Measurements from ENCODE around the gene TTC9B. TPM values are rescaled to one million over a fixed set of nuclear protein-coding genes. Genes with fewer than 3 reads are reported as not detected.
A peak's percentile ranks its signal among the peaks of the same experiment; 100 is the strongest.

The TTC9B gene
- total and polyA plus RNA-seq, 2 of the 8 experiments (the other 6 are each of a cell fraction or from before 2014, with no cell fraction given) = 0.26 TPM; not detected in 1

DNA sequence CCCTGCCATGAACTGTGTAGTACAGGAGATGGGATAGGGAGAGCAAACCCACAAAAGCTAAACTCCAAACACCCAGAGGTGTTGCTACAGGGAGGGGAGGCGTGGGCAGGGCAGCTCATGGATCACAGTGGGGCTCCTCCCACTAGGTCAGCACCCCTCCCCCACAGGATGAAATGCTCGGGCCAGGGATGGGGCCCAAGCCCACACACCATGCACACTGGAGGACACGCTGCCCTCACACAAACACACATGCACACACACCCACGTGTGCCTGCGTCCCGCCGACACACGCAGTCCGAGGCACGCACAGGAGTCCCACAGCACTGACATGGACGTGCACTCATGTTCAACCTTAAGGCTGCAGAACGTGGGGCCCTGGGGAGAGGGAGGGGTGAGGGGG, 14.3 kb upstream of the TTC9B start:
- Histone ChIP-seq H3K4me3 (ENCODE audit: extremely low read depth in 1 of 4, insufficient read depth in 2 of 4, low read depth in 3 of 4, low read length in 4 of 4) (no peak overlapping the region), H3K4me2 (ENCODE audit: insufficient read depth in 1 of 2, low read depth in 2 of 2, low read length in 2 of 2) (peak overlapping the region; percentile 9 to 10; a peak in 1 of 4 replicates), H2BK15ac (ENCODE audit: low read length) (no peak overlapping the region), H4K20me1 (replicated peaks in 1 of 2; ENCODE audit: control insufficient read depth in 1 of 2, insufficient read depth in 2 of 2, low read length in 2 of 2) (peaks cover 0 to 6% of the 10 kb centered on the region in 2 experiments), H3K27ac (ENCODE audit: low read depth, low read length) (peak overlapping the region; percentile 52; the same call in 1 of the 2 replicates), H2AK5ac (ENCODE audit: low read depth, low read length) (0 out of 2 replicates have a peak overlapping the region, but pooled peaks have one; percentile 59), H4K8ac (ENCODE audit: extremely low read depth, insufficient read depth, low read length) (no peak overlapping the region), H3K79me2 (ENCODE audit: control insufficient read depth in 1 of 2, insufficient read depth in 2 of 2, low read length in 2 of 2) (no peaks in the 10 kb centered on the region), H3K79me1 (ENCODE audit: low read depth, low read length) (no peaks in the 10 kb centered on the region), H4K91ac (replicated peaks; ENCODE audit: insufficient read length, low read length) (peak overlapping the region; percentile 54), H3K4ac (replicated peaks; ENCODE audit: insufficient read length, low read depth, low read length) (no peak overlapping the region), H3K27me3 (replicated peaks in 1 of 4; ENCODE audit: control insufficient read depth in 3 of 4, extremely low read depth in 1 of 4, insufficient read depth in 3 of 4, low read length in 3 of 4) (peaks cover 0 to 7% (median under 1%) of the 10 kb centered on the region in 4 experiments; a peak in 3 of 7 replicates), H2BK12ac (ENCODE audit: low read depth, low read length) (peak overlapping the region; percentile 80; the same call in 1 of the 2 replicates), H3K56ac (replicated peaks; ENCODE audit: insufficient read length, low read depth, low read length) (no peak overlapping the region), H2BK20ac (ENCODE audit: low read length) (no peak overlapping the region), H2AFZ (ENCODE audit: low read length) (no peak overlapping the region), H2BK5ac (ENCODE audit: low read depth, low read length) (peak overlapping the region; percentile 76; the same call in 1 of the 2 replicates), H3K23ac (ENCODE audit: insufficient read length) (no peak overlapping the region), H3K14ac (ENCODE audit: insufficient read length) (no peak overlapping the region), H3K36me3 (ENCODE audit: control insufficient read depth in 2 of 4, insufficient read depth in 4 of 4, low read length in 3 of 4) (peaks cover 0 to 6% (median 3%) of the 10 kb centered on the region in 4 experiments; a peak in 4 of 8 replicates), H3K4me1 (replicated peaks in 1 of 4; ENCODE audit: control insufficient read depth in 3 of 4, insufficient read depth in 4 of 4, low read length in 3 of 4) (peaks cover 0 to 20% (median 13%) of the 10 kb centered on the region in 4 experiments; a peak in 6 of 7 replicates), H2BK120ac (replicated peaks; ENCODE audit: low read depth, low read length) (peak overlapping the region; percentile 54), H3K9ac (replicated peaks in 1 of 4; ENCODE audit: extremely low read depth in 1 of 4, low read depth in 3 of 4, low read length in 3 of 4) (no peak overlapping the region), H4K5ac (ENCODE audit: insufficient read length, low read depth, low read length) (no peak overlapping the region), H3K18ac (ENCODE audit: extremely low read depth, low read length) (peak overlapping the region; percentile 52), H3K9me3 (ENCODE audit: insufficient read depth in 2 of 2, low read depth in 1 of 2, low read length in 1 of 2) (no peaks in the 10 kb centered on the region), H3K23me2 (ENCODE audit: low read depth, low read length) (no peaks in the 10 kb centered on the region)
- DNase-seq (ENCODE audit: low read depth in 1 of 2, low spot score in 2 of 2) (no peak), FAIRE-seq (no peak)
- ChIA-PET POLR2A (ENCODE audit: partially characterized antibody) (interaction anchor here (1.1 to 1.4 kb wide), 2 partner anchors 9 to 15 kb away, joined by 6 read pairs; partner anchors contain the start of gene TTC9B), CTCF (ENCODE audit: partially characterized antibody) (interaction anchor here (0.5 to 3.6 kb wide), 7 partner anchors 9 to 73 kb away, joined by 3 to 17 read pairs (median 4); partner anchors contain the start of gene TTC9B)
- WGBS, 2 experiments (ENCODE audit: extremely low coverage in 1 of 2, insufficient coverage in 1 of 2, insufficient read length in 1 of 2, insufficient replicate concordance in 2 of 2, low coverage in 1 of 2, low lambda C conversion rate in 2 of 2, missing lambda C conversion rate in 1 of 2) = 89% methylated on average over 11 of the region's 12 CpGs; no CpG with 5 or more reads in 1 of the 2 experiments
- no peak for TF ChIP-seq SP4 (IDR thresholded peaks at IDR 0.05; ENCODE audit: low read length)
- TF ChIP-seq SP1 (IDR thresholded peaks at IDR 0.05; ENCODE audit: low read depth, low read length) = no peak

Measured in H1 (cell line).